KOPT-K1 (cell line): Measurements from ENCODE around the gene DENND2D.
A peak's percentile ranks its signal among the peaks of the same experiment; 100 is the strongest.

Experiments used
- H3K27ac ChIP-seq: fragments of 200-600 bp; sonication (generic); 2 replicates; pipeline ENCODE4 v1.5.1; 2016; ENCODE audit warnings: antibody characterized with exemption, mild to moderate bottlenecking, low read depth, low read length; ENCODE audit not compliant: poor library complexity, severe bottlenecking
- H3K36me3 ChIP-seq: fragments of 200-600 bp; sonication (generic); 2 replicates; pipeline ENCODE4 v1.5.1; 2017; ENCODE audit warnings: antibody characterized with exemption, mild to moderate bottlenecking, low read length, moderate library complexity; ENCODE audit not compliant: insufficient read depth
- H3K9me3 ChIP-seq: fragments of 200-600 bp; sonication (generic); 2 replicates; pipeline ENCODE4 v1.5.1; 2017; ENCODE audit warnings: antibody characterized with exemption, low read length, mild to moderate bottlenecking; ENCODE audit not compliant: insufficient read depth, poor library complexity, severe bottlenecking

Gene DENND2D

DNA sequence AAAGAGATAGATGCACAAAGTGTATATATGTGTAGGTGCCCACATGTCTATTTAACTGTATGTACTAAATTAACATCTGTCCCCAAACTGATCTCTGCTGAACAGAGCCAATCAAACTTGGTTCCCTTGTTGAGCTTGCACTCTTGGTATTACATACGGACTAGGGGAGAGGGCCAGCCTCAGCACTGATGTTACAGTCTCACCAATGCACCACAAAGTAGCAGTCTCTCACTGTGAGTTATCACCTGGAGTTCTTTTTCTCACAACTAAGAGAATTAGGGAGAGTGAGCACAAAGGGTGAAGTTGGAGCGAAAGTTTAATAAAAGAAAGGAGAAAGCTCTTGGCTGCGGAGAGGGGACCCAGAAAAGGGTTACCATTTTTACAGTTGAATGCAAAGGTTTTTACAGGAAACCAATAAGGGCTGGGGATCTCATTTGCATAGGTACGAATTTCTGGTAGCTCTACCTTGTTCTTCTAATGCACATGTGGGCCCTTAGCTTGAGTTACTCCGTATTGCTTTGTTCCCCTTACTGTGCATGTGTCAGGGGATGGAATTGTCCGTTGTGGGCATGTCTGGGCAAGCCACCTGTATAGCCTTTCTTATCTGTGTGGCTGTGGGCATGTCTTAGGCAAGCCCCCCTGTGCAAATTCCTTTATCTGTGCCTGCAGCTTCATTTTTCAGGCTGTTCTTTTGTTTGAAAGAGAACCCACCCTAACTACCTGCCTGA is 13.8 kb upstream of the DENND2D start:
- H3K27ac ChIP-seq, result peak overlapping the region; percentile 99
- H3K9me3 ChIP-seq, result no peaks in the 10 kb centered on the region
- no peaks in the 10 kb centered on the region for H3K36me3 ChIP-seq

DNA sequence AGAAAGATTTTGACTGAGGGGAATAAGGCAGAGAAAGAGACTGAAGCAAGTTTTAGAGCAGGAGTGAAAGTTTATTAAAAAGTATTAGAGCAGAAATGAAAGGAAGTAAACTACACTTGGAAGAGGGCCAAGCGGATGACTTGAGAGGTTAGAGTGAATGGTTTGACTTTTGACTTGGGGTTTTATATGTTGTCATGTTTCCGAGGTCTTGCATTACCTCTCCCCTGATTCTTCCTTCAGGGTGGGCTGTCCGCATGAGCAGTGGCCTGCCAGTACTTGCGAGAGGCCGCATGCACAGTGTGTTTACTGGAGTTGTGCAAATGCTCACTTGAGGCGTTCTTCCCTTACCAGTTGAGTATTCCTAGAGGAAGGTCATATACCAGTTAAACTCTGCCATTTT is 13.0 kb upstream of the DENND2D start:
- Histone ChIP-seq H3K27ac (peak overlapping the region; percentile 99), H3K36me3 (no peaks in the 10 kb centered on the region), H3K9me3 (no peaks in the 10 kb centered on the region)

DNA sequence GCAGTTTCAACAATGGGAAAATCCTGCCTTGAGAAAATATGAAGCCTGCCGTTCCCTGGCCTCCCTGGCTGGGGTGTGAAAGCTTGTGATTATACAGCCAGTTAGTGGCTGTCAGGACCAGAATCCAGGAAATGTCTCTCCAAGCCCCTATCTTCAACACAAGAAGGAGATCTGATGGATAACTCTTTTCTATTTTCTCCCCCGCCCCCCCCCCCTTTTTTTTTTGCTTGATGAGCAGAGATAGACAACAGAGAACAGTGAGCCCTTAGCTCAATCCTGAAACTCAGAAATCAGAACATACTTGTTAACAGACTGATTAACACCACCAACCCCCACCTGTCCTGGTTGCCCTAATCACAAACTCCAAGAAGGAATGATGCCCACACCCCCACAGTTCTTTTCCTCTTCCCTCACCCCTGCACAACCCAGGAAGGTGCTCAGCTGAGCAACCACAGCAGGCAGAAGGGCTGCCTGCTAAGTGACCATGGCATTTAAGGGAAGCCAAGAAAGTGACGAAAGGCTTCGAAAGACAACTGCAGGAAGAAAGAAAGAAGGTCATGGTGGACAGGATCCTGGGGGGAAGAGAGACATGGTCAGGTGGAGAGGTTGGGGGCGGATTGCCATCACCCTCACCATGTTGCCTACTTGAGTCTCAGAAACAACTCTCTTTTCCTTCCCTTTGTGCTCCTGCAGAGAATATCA is 12.3 kb upstream of the DENND2D start:
- Histone ChIP-seq H3K36me3 (no peaks in the 10 kb centered on the region), H3K27ac (peak overlapping the region; percentile 99), H3K9me3 (no peaks in the 10 kb centered on the region)

DNA sequence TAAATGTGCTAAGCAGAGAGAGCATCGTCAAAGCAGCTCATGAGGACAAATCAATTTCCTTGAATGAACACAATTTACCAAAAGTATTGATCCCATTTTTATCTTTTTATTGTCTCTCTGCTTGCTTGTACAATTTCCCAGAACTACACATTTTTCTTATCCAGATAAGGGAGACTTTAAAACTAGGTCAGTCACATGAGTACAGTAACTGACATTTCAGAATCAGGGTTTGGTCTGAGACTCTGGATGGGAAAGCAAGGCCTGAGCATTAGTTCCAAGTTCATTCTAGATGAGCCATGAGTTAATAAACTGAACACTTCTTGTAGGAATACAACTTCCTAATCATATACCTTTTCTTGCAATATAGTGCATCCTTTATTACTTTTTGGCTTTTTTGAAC is 11.5 kb upstream of the DENND2D start:
- H3K27ac ChIP-seq, result peak overlapping the region; percentile 99
- no peaks in the 10 kb centered on the region for H3K9me3 ChIP-seq

DNA sequence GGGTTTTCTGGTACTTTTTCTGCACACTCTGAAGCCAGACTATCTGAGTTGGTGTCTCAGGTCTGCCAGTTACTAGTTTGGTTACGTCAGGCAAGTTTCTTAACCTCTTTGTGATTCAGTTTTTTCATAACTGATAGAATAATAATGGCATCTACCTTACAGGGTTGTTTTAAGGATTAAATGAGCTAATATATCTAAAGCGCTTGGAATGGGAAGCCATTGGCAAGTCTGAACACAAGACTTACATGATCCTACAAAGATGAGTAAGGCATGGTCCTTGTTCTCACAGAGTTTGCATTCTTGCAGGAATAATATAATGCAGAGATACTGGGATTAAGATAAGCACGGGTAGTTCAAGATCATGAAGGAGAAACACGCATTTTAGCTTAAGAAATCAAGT is 9.2 kb upstream of the DENND2D start:
- peak overlapping the region; percentile 99 for H3K27ac ChIP-seq
- H3K9me3 ChIP-seq, result no peaks in the 10 kb centered on the region
- H3K36me3 ChIP-seq, result no peaks in the 10 kb centered on the region

More for the DNA sequence above, 11.5 kb upstream of the DENND2D start:
- no peaks in the 10 kb centered on the region for H3K36me3 ChIP-seq

DNA sequence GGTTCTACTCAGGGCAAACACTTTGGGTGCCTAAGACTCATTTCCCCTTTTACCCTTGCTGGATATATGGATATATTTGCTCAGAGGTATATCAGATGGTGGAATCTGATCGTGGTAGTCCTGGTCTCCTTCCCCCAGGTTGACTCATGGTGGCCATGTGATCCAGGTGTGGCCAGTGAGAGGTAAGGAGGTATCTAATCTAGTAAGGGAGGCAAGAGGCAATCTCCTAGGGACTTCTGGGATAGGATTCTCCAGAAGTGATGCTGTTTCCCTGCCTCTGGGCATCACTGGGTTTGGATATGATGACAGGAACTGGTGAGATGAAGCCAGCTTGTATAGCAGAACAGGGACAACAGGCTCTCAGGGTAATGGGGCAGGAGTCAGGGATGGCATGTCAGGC is 8.5 kb upstream of the DENND2D start:
- Histone ChIP-seq H3K36me3 (no peaks in the 10 kb centered on the region), H3K9me3 (no peaks in the 10 kb centered on the region), H3K27ac (peak overlapping the region; percentile 99)

DNA sequence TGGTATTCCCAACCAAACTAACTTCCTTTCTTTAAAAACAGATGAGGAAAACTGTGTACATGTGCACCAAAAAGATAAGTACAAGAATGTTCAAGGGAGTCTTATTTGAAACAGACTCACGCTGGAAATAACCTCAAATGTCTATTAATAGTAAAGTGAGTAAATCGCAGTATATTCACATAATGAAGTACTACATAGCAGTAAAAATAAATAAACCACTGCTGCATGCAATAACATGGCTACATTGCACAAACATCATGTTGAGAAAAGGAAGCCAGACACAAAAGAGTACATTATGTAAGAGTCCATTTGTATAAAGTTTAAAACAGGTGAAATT is 5.2 kb upstream of the DENND2D start:
- Histone ChIP-seq H3K27ac (peak overlapping the region; percentile 99), H3K36me3 (no peaks in the 10 kb centered on the region), H3K9me3 (no peaks in the 10 kb centered on the region)

DNA sequence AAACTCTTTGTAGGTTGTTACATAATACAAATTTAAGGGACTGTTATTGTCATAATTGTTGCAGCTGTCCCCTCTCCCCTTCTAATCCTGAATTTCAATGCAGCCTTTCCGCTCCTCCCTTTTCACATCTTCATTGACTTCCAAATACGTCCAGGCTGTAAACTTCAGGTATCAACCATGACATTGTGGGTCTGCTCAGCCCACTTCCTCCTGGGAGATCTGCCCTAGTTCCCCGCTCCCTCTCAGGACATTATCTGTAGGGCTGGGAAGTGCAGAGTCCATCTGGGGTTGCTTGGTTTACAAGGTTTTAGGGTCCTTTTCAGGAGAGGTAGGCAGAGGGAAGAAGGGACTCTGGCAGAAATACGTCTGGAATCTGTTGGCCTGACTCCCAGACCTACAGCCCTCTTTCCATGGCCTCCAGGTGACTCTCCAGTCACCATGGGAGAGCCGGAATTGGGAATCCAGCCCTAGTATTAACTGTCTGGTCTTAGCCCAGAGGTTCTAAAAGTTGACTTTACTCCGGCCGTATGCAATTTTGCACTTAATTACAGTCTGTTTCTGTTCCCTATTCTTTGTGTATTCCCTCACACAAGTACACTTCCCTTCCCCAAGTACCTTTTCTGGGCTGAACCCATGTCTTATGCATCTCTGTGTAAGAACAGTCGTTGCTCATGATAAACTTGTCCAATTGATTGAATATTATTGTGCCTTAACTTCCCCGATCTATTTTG is 4.7 kb upstream of the DENND2D start:
- Histone ChIP-seq H3K36me3 (no peaks in the 10 kb centered on the region), H3K27ac (peak overlapping the region; percentile 99), H3K9me3 (no peaks in the 10 kb centered on the region)

DNA sequence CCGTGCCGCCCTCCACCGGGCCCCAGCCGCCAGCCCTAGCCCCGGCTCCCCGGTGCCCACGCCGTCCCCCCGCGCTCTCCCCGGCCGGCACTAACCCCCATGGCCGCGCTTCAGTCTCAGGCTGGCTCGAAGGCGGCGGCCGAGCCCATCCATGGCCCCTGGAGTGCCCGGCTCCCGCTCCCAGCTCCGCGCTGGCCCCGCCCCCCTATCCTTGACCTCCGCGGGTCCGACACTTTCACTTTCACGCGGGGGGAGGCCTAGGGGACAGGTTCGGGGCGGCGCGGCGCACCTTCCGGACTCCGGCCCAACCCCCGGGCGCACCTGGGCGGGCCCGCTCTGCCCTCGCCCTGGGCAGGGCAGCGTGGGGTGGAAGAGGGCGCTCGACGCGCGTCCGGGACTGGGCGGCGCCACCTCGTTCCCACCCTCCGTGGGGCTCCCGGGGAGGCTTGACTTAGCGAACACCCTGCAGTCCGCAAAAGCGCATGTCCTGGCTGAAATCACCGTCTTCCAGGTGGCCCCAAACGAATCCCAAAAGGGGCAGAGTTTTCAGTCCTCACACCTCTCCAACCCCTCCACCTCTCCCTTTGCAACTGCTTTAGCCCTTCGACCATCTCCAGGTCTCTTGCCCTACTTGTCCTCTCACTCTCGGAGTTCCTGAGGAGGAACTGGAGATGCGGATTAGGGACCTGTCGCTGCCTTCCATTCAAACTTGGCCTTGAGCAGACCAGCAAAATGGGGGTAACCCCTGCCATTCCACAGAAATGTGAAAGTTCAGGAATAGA is 3.9 kb upstream of the DENND2D start:
- Histone ChIP-seq H3K36me3 (peaks cover 2% of the 10 kb centered on the region; the same call in 1 of the 2 replicates), H3K9me3 (no peaks in the 10 kb centered on the region), H3K27ac (peak overlapping the region; percentile 99)

DNA sequence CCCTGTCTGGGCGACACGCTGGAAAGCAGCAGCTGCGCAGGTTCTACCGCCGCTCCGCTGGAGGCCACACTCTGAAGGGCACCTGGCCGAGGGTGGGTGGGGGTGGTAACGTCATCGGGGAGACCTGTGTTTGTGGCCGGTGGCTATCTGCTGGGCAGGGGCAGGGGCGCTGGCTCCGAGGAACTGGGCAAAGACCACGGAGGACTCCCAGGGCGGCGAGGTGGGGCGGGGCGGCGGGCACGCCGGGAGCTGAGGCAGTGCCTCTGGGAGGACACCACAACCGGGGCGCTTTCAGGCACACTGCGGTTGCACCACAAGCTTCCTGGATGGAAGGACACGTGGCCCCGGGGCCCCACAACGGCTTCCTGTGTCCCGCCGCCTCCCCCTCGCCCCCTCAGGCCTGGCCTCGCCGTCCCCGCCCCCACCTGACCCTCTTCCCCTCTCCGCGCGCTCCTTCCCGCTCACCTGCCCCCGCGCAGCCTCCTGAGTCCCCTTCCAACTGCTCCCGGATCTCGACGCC is 3.3 kb upstream of the DENND2D start:
- Histone ChIP-seq H3K36me3 (peaks cover 8% of the 10 kb centered on the region), H3K9me3 (no peaks in the 10 kb centered on the region), H3K27ac (peak overlapping the region; percentile 99)

DNA sequence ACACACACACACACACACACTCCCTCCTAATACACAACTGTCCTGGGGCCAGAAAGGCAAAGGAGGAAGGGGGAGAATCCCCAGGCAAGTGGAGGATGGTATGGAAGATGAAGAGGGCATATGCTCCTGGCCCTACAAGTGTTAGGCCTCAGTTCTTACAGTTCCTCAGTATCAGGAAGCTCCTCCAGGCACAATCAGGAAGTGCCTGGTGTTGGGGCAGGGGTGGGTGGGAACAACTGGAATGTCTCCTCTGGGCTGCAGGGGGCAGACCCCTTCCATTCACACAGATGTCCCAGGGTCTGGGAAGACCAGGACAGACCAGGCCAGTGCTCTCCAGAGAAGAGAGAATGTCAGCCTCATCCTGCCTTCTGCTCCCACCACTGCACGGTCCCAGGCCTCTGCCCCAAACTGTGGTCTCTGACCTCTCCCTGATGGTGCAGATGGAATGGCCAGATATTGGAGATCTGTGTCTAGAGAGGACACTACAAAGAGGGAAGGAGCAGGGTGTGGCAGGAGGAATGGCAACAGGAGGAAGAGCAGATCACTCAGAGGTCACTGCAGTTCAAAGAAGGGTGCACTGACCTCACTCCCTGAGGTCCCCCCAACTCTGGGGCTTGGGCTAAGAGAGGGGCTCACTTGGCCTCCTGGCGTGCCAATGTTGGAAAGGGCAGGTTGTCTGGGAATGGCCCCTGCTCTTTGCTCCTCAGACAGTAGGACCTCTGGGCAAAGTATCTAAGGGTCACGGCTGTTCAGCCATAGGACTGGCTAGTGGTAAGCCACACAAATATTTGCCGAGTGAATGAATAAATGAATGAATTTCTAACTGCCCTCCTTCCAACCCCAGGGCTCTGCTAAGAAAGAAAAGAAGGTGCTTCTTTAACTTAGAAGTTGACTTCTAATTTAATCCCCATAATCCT is 2.5 kb upstream of the DENND2D start:
- Histone ChIP-seq H3K9me3 (no peaks in the 10 kb centered on the region), H3K36me3 (peaks cover 16% of the 10 kb centered on the region), H3K27ac (peak overlapping the region; percentile 99)

DNA sequence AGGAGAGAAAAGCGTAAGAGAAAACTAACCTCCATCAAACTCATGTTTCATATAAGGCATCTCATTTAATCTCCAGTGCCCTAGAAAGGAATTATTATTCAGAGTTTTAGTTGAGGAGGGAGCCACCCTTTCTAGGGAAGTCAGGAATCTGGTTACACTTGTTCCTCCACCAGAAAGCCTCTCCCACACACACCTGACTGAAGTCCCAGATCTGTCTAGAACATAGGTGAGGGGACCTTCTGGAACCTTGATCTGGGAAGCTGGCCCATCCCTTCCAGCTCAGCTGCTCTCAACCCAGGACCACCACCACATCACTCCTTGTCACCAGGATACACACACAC is 1.9 kb upstream of the DENND2D start:
- H3K36me3 ChIP-seq, result peaks cover 22% of the 10 kb centered on the region
- peak overlapping the region; percentile 99 for H3K27ac ChIP-seq
- no peaks in the 10 kb centered on the region for H3K9me3 ChIP-seq

DNA sequence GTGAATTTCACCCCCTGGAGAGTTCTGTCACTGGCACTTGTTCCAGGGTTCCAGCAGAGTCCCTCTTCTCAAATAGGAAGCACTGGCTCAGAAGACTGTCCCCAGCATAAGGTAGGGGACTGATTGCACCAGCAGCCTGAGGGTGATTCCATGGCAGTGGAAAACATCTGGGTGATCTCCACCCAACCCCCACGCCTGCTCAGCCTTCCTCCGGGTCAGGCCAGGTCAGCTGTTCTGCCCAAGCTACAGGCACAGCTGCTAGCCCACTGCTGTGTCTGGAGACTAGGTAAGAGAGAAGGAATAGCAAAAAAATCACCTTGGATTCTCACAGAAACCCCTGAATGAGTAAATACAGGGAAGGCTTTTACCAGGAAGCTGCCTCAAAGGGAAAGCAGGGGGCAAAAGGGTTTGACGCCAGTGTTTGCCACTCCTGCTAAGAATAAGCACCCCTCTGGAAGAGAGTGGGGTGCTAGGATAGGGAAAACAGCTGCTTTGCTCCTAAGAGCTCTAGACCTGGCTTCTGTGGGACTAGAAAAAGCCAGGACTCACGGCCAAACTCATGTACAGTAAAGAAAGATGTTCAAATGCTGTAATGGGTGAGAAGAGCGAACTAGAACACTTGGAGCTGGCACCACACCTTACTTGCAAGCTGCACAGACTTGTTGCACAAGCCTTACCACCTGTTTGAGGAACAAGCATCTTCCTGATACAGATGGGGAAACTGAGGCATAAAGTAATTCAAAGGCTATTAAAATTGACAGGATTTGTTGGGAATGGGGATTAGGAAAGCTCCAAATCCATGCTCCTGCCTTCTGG is 1.0 kb upstream of the DENND2D start:
- H3K9me3 ChIP-seq, result no peaks in the 10 kb centered on the region
- H3K27ac ChIP-seq, result peak overlapping the region; percentile 99
- peaks cover 31% of the 10 kb centered on the region for H3K36me3 ChIP-seq
